Trophoblast cell (in vitro differentiated cells and primary cell): ENCODE data around the gene RELL2.

Source experiments
- DNase-seq, 2 donors: peaks; one replicate each; pipeline ENCODE4 v3.0.0-alpha.2; 2016
- H2AFZ ChIP-seq: 2 replicates; pipeline ENCODE4 v1.6.1; 2013; ENCODE audit warnings: low read length, moderate library complexity, mild to moderate bottlenecking; ENCODE audit not compliant: insufficient read depth, poor library complexity
- H2AK5ac ChIP-seq: 2 replicates; pipeline ENCODE4 v1.6.1; 2013; ENCODE audit warnings: mild to moderate bottlenecking, low read length
- H2BK120ac ChIP-seq: 2 replicates; pipeline ENCODE4 v1.6.1; 2013; ENCODE audit warnings: low read length, mild to moderate bottlenecking, moderate library complexity; ENCODE audit not compliant: insufficient read depth, poor library complexity
- H2BK12ac ChIP-seq: 2 replicates; pipeline ENCODE4 v1.6.1; 2013; ENCODE audit warnings: mild to moderate bottlenecking, low read length, moderate library complexity
- H2BK5ac ChIP-seq: 2 replicates; pipeline ENCODE4 v1.6.1; 2013; ENCODE audit warnings: low read length, low read depth, moderate library complexity, mild to moderate bottlenecking; ENCODE audit not compliant: poor library complexity
- H3K14ac ChIP-seq: 2 replicates; pipeline ENCODE4 v1.6.1; 2013; ENCODE audit warnings: mild to moderate bottlenecking, low read length
- H3K18ac ChIP-seq: 2 replicates; pipeline ENCODE4 v1.6.1; 2013; ENCODE audit warnings: mild to moderate bottlenecking, low read length
- H3K23ac ChIP-seq: 2 replicates; pipeline ENCODE4 v1.6.1; 2013; ENCODE audit warnings: low read length
- H3K27ac ChIP-seq: 2 replicates; pipeline ENCODE4 v1.5.1; 2013; ENCODE audit warnings: low read depth, mild to moderate bottlenecking, inconsistent platforms, low read length, moderate library complexity
- H3K27me3 ChIP-seq: 2 replicates; pipeline ENCODE4 v1.6.1; 2013; ENCODE audit warnings: inconsistent platforms, mild to moderate bottlenecking, low read length, moderate library complexity; ENCODE audit not compliant: insufficient read depth
- H3K36me3 ChIP-seq, 2 experiments: 1 replicate in 1 of 2; 2 replicates in 1 of 2; pipeline ENCODE4 v1.6.1; 2013; ENCODE audit warnings: low read length in 2 of 2, mild to moderate bottlenecking in 2 of 2, moderate library complexity in 1 of 2; ENCODE audit not compliant: insufficient read depth in 2 of 2, control insufficient read depth in 1 of 2
- H3K4ac ChIP-seq: 2 replicates; pipeline ENCODE4 v1.6.1; 2013; ENCODE audit warnings: low read depth, mild to moderate bottlenecking, low read length, moderate library complexity
- H3K4me1 ChIP-seq, 2 experiments: 1 replicate in 1 of 2; 2 replicates in 1 of 2; pipeline ENCODE4 v1.6.1; 2013; ENCODE audit warnings: low read length in 2 of 2, mild to moderate bottlenecking in 2 of 2, moderate library complexity in 1 of 2; ENCODE audit not compliant: insufficient read depth in 2 of 2, control insufficient read depth in 1 of 2
- H3K4me2 ChIP-seq: 2 replicates; pipeline ENCODE4 v1.6.1; 2013; ENCODE audit warnings: inconsistent platforms, mild to moderate bottlenecking, low read length, moderate library complexity
- H3K4me3 ChIP-seq: 2 replicates; pipeline ENCODE4 v1.5.1; 2013; ENCODE audit warnings: mild to moderate bottlenecking, low read depth, low read length, inconsistent platforms
- H3K79me1 ChIP-seq: one replicate; pipeline ENCODE4 v1.6.1; 2013; ENCODE audit warnings: low read length
- H3K79me2 ChIP-seq: 2 replicates; pipeline ENCODE4 v1.6.1; 2013; ENCODE audit warnings: low read length, mild to moderate bottlenecking; ENCODE audit not compliant: control insufficient read depth, insufficient read depth, poor library complexity
- H3K9ac ChIP-seq: 2 replicates; pipeline ENCODE4 v1.6.1; 2013; ENCODE audit warnings: mild to moderate bottlenecking, low read length
- H3K9me3 ChIP-seq: 2 replicates; pipeline ENCODE4 v1.6.1; 2013; ENCODE audit warnings: low read depth, mild to moderate bottlenecking, control low read depth, inconsistent platforms, low read length; ENCODE audit not compliant: insufficient read depth
- H4K12ac ChIP-seq: 2 replicates; pipeline ENCODE4 v1.6.1; 2013; ENCODE audit warnings: low read depth, mild to moderate bottlenecking, low read length, moderate library complexity
- H4K8ac ChIP-seq: 2 replicates; pipeline ENCODE4 v1.6.1; 2013; ENCODE audit warnings: low read depth, mild to moderate bottlenecking, low read length, moderate library complexity
- H4K91ac ChIP-seq: one replicate; pipeline ENCODE4 v1.6.1; 2013; ENCODE audit warnings: low read depth, mild to moderate bottlenecking, low read length, moderate library complexity
- WGBS: extraction: QIAGEN DNeasy Blood & Tissue Kit; methylation state at CpG from one replicate; pipeline ENCODE4 v1.1.7; 2013; ENCODE audit warnings: missing lambda C conversion rate; ENCODE audit not compliant: insufficient read length, insufficient coverage; ENCODE audit errors: extremely low coverage; 5-methylcytosine and 5-hydroxymethylcytosine counted together

Gene RELL2

GRCh38 chr5:141639357-141640050 is 2.7 kb downstream of the RELL2 start:
- H3K9me3 ChIP-seq, result peaks cover 2% of the 10 kb centered on the region
- H4K91ac ChIP-seq, result no peak overlapping the region
- no peak overlapping the region for H2BK120ac ChIP-seq
- peaks cover 6% of the 10 kb centered on the region for H3K79me2 ChIP-seq
- WGBS, result no CpG with 5 or more reads among the region's 12 CpGs
- no peak overlapping the region for H2BK12ac ChIP-seq
- no peak overlapping the region for H3K14ac ChIP-seq
- no peak overlapping the region for H3K27ac ChIP-seq
- H3K9ac ChIP-seq, result no peak overlapping the region
- H2AK5ac ChIP-seq, result no peak overlapping the region
- no peak overlapping the region for H3K18ac ChIP-seq
- H3K4me3 ChIP-seq, result no peak overlapping the region
- no peak overlapping the region for H4K12ac ChIP-seq
- H3K4ac ChIP-seq, result no peak overlapping the region
- no peak overlapping the region for H3K4me2 ChIP-seq
- no peak overlapping the region for H2BK5ac ChIP-seq
- no peaks in the 10 kb centered on the region for H3K27me3 ChIP-seq
- H2AFZ ChIP-seq, result no peak overlapping the region
- no peak overlapping the region for H4K8ac ChIP-seq
- peaks cover 7% of the 10 kb centered on the region for H3K79me1 ChIP-seq
- peaks cover 14 to 19% of the 10 kb centered on the region in 2 experiments for H3K36me3 ChIP-seq
- no peak for DNase-seq
- H3K4me1 ChIP-seq, result peaks cover 6 to 15% of the 10 kb centered on the region in 2 experiments
- H3K23ac ChIP-seq, result no peak overlapping the region

GRCh38 chr5:141640051-141640415 is 3.2 kb downstream of the RELL2 start:
- no peak overlapping the region for H3K4me2 ChIP-seq
- H3K4me1 ChIP-seq, result peaks cover 6 to 15% of the 10 kb centered on the region in 2 experiments
- H3K18ac ChIP-seq, result no peak overlapping the region
- no peak overlapping the region for H2BK120ac ChIP-seq
- H3K27me3 ChIP-seq, result no peaks in the 10 kb centered on the region
- no peak overlapping the region for H2AFZ ChIP-seq
- H4K12ac ChIP-seq, result no peak overlapping the region
- no peak overlapping the region for H3K14ac ChIP-seq
- peaks cover 7% of the 10 kb centered on the region for H3K79me1 ChIP-seq
- no peak overlapping the region for H2BK12ac ChIP-seq
- H3K23ac ChIP-seq, result no peak overlapping the region
- no peak overlapping the region for H4K8ac ChIP-seq
- peaks cover 2% of the 10 kb centered on the region for H3K9me3 ChIP-seq
- no peak overlapping the region for H4K91ac ChIP-seq
- no peak overlapping the region for H2BK5ac ChIP-seq
- no CpG with 5 or more reads among the region's 3 CpGs for WGBS
- no peak overlapping the region for H3K4ac ChIP-seq
- H3K36me3 ChIP-seq, result peaks cover 15 to 21% of the 10 kb centered on the region in 2 experiments
- H3K4me3 ChIP-seq, result no peak overlapping the region
- H3K27ac ChIP-seq, result no peak overlapping the region
- no peak for DNase-seq
- H3K9ac ChIP-seq, result no peak overlapping the region
- H3K79me2 ChIP-seq, result peaks cover 6% of the 10 kb centered on the region
- H2AK5ac ChIP-seq, result no peak overlapping the region

DNA sequence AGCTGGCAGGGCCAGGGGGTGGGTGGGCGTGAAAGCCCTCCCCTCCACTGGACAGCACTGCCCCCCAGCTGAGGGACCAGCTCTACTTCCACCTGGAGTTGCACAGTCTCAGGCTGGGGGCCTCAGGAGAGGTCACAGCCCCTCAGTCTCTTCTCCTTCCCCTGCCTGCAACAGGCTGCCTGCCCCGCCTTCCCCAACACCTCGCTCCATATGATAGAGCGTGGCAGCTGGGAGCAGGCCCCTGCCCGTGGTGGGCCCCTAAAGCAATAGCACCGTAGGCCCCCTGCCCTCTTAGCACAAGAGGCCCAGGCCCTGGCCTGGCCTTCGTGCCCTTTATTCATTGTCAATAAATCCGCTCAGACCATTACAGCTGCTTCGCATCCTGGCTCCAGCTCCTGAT is 3.9 kb downstream of the RELL2 start:
- Histone ChIP-seq H3K9ac (no peak overlapping the region), H2BK120ac (no peak overlapping the region), H3K79me2 (peaks cover 6% of the 10 kb centered on the region), H3K18ac (no peak overlapping the region), H2AFZ (no peak overlapping the region), H2AK5ac (no peak overlapping the region), H3K9me3 (peaks cover 2% of the 10 kb centered on the region), H3K14ac (no peak overlapping the region), H2BK12ac (no peak overlapping the region), H4K8ac (no peak overlapping the region), H3K4me2 (no peak overlapping the region), H3K4ac (no peak overlapping the region), H3K79me1 (peaks cover 7% of the 10 kb centered on the region), H3K36me3 (peaks cover 17 to 24% of the 10 kb centered on the region in 2 experiments), H3K27ac (no peak overlapping the region), H3K4me1 (peaks cover 6 to 15% of the 10 kb centered on the region in 2 experiments), H3K23ac (no peak overlapping the region), H3K27me3 (no peaks in the 10 kb centered on the region), H2BK5ac (no peak overlapping the region), H3K4me3 (no peak overlapping the region), H4K91ac (no peak overlapping the region), H4K12ac (no peak overlapping the region)
- DNase-seq, result no peak
- WGBS, result no CpG with 5 or more reads among the region's 9 CpGs

- no peak overlapping the region for H3K4me3 ChIP-seq
These were observed 5.0 kb downstream of the RELL2 start for GRCh38 chr5:141641634-141642267.

More at GRCh38 chr5:141641634-141642267, 5.0 kb downstream of the RELL2 start:
- Histone ChIP-seq H4K12ac (no peak overlapping the region), H3K79me2 (no peaks in the 10 kb centered on the region), H2BK5ac (no peak overlapping the region), H3K4ac (no peak overlapping the region), H2AK5ac (no peak overlapping the region), H3K27ac (no peak overlapping the region), H3K4me2 (no peak overlapping the region), H3K18ac (no peak overlapping the region), H3K23ac (no peak overlapping the region), H3K9ac (no peak overlapping the region), H3K27me3 (no peaks in the 10 kb centered on the region), H3K9me3 (peaks cover 2% of the 10 kb centered on the region), H3K36me3 (peaks cover 21 to 32% of the 10 kb centered on the region in 2 experiments), H3K14ac (no peak overlapping the region), H4K91ac (no peak overlapping the region), H2BK120ac (no peak overlapping the region), H2AFZ (no peak overlapping the region), H2BK12ac (no peak overlapping the region), H3K4me1 (peaks cover 4 to 12% of the 10 kb centered on the region in 2 experiments), H3K79me1 (peaks cover 4% of the 10 kb centered on the region), H4K8ac (no peak overlapping the region)
- no CpG with 5 or more reads among the region's 2 CpGs for WGBS
- no peak for DNase-seq
